ENCODE measurements around the gene KLHL6.

The KLHL6 gene

GRCh38 chr3:183503746-183504145, 51.8 kb downstream of the KLHL6 start:
- no peak for DNase-seq (ENCODE audit: low read depth in 2 of 2)

- no peak for DNase-seq (ENCODE audit: low read depth in 2 of 2)
These were observed 53.0 kb downstream of the KLHL6 start for GRCh38 chr3:183502237-183503181.

GRCh38 chr3:183500981-183501704, 54.4 kb downstream of the KLHL6 start:
- DNase-seq (ENCODE audit: low read depth in 2 of 2) = no peak

- no peak for DNase-seq (ENCODE audit: low read depth in 2 of 2)
These were observed 55.2 kb downstream of the KLHL6 start for GRCh38 chr3:183500319-183500718.

GRCh38 chr3:183498634-183499033, 56.9 kb downstream of the KLHL6 start:
- DNase-seq (ENCODE audit: low read depth in 2 of 2) = no peak

- no peak for DNase-seq (ENCODE audit: low read depth in 2 of 2)
These were observed 58.2 kb downstream of the KLHL6 start for GRCh38 chr3:183497313-183497712.

GRCh38 chr3:183496311-183496710, 59.2 kb downstream of the KLHL6 start:
- DNase-seq (ENCODE audit: low read depth in 2 of 2) = no peak

GRCh38 chr3:183494341-183494740, 61.2 kb downstream of the KLHL6 start:
- no peak for DNase-seq (ENCODE audit: low read depth in 2 of 2)

- no peak for DNase-seq (ENCODE audit: low read depth in 2 of 2)
These were observed 62.0 kb downstream of the KLHL6 start for GRCh38 chr3:183493296-183494045.

GRCh38 chr3:183492849-183493179, 62.7 kb downstream of the KLHL6 start:
- no peak for DNase-seq (ENCODE audit: low read depth in 2 of 2)

- DNase-seq (ENCODE audit: low read depth in 2 of 2) = no peak
These were observed 63.3 kb downstream of the KLHL6 start for GRCh38 chr3:183491923-183492848.

GRCh38 chr3:183491109-183491922, 64.2 kb downstream of the KLHL6 start:
- no peak for DNase-seq (ENCODE audit: low read depth in 2 of 2)

GRCh38 chr3:183490653-183491052, 64.9 kb downstream of the KLHL6 start:
- DNase-seq (ENCODE audit: low read depth in 2 of 2) = no peak

GRCh38 chr3:183490211-183490601, 65.3 kb downstream of the KLHL6 start:
- no peak for DNase-seq (ENCODE audit: low read depth in 2 of 2)

- no peak for DNase-seq (ENCODE audit: low read depth in 2 of 2)
These were observed 65.9 kb downstream of the KLHL6 start for GRCh38 chr3:183489455-183490210.

GRCh38 chr3:183488343-183488742, 67.2 kb downstream of the KLHL6 start:
- DNase-seq (ENCODE audit: low read depth in 2 of 2) = no peak

GRCh38 chr3:183487896-183488295, 67.6 kb downstream of the KLHL6 start:
- DNase-seq (ENCODE audit: low read depth in 2 of 2) = no peak

GRCh38 chr3:183487016-183487415, 68.5 kb downstream of the KLHL6 start:
- DNase-seq (ENCODE audit: low read depth in 2 of 2) = no peak

GRCh38 chr3:183486472-183486871, 69.0 kb downstream of the KLHL6 start:
- DNase-seq (ENCODE audit: low read depth in 2 of 2) = no peak

GRCh38 chr3:183485585-183485984, 69.9 kb downstream of the KLHL6 start:
- DNase-seq (ENCODE audit: low read depth in 2 of 2) = no peak

All from fibroblast of skin of left quadriceps (primary cell).